Inferior parietal cortex (tissue), 1 donor: ENCODE measurements around the gene PCNX1.

Source experiments
- DNase-seq: peaks from one replicate; pipeline ENCODE4 v3.0.0-alpha.2; 2016; ENCODE audit errors: extremely low spot score

PCNX1 gene

DNA sequence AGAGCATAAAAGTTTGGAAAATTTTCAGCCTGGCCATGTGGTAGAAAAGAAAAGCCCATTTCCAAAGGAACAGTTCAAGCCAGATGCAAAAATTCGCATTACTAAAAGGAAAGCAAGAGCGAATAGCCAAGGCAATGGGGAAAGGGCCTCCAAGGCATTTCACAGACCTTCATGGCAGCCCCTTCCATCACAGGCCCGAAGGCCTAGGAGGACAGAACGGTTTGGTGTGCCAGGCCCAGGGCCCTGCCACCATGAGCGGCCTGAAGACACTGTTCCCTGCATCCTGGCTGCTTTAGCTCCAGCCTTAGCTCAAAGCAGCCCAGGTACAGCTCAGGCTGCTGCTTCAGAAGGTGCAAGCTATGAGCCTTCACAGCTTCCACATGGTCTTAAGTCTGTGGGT, 243.5 kb downstream of the PCNX1 start:
- no peak for DNase-seq

DNA sequence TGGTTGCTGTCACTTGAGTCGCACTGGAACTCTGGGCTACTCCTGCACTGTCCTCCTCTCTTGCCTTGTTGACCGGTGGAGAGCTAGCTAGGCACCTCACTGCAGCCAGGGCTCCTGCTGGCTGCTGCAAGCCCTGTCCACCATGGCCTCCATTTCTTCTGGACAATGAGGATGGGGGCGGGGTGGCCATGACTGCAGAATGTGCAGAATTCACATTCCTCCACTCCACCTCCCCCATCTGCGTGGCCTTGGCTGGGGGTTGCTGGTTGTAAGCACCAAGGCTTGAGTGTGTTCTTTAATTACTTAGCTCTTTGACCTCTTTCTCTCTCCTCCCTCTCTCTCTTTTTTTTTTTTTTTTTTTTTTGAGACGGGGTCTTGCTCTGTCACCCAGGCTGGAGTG, 248.5 kb downstream of the PCNX1 start:
- DNase-seq, result no peak

DNA sequence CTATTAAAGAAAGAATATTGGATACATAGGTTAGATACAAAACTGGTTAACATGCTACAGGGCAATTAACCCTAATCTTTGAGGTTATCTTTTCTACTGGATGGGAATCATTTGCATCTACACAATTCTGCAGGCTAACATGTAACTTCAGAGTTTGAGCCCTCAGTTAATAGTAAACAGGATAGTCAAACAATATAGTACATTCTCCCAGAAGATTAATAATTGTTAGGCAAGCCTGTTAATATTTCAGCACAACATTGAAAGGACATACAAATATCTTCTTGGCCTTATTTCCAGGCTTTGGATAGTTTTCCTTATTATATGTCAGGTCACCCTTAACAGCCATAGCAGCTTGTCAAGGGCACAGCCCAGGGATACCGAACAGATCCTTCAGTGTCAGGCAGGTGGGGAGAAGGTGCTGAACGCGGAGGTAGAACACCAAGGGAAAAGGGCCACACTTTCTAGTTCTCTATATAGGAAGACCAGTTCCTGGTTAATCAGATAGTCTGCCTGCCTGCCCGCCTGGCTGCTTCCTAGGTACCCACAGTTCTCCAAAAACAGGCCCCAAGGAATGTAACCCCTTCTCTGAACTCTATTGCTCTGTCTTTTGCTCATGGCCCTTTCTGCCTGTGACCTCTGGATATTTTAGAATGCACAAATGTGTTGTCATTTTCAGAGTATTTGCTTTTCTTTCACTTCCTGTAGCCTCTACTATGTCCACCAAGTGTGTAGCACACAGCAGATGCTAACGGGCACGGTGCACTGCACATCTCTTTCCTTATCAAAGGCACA, 256.0 kb downstream of the PCNX1 start:
- DNase-seq, result no peak

DNA sequence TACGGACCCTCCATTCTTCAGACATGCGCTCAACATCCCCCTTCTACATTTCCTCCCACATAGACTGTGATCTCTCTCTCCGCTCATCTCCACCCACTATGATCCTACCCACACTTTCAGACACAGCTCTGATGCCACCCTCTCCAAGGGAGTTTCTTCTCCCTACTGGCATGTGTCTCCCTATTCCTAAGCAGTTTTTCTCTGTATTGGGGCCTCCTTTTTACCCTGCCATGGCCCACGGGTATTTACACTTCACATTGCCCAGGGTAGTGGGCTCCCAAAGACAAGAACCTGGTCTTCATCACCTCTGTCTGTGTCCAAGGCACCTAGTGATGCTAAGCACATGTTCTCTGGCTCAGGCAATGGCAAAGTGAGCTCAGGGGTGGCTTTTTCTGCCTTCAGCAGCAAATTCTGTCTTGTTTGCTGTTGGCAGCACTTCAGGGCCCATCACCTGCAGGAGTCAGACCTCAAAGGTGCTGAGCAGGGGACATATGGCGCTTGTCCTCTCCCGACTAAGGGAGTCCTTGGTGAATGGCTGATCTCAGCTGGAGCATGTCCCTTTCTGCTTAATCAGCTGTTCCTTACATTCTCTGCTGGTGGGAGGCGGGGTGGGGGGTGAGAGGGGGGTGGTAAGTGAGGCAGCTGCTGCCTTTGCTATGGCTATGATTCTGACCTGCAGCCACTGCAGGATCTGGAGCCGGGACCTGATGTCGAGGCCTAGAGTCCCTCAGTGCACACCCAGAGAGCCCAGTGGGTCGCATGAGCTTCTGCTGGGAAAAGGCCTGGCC, 256.8 kb downstream of the PCNX1 start:
- DNase-seq, result no peak
